Measurements from ENCODE around the gene JAZF1.

DNA sequence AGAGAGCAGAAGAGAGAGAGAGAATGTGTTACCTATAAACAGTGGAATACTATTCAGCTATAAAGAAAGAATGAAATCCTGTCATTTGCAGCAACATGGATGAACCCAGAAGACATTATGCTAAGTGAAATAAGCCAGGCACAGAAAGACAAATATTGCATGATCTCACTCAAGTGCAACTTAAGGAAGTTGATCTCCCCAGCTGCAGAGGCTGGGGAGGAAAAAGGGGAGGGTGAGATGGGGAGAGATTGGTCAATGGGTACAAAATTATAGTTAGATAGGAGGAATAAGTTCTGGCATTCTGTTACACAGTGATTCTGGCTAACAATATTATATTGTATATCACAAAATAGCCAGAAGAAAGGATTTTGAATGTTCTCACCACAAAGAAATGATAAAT, 11.2 kb upstream of the JAZF1 start:
- TF ChIP-seq, protein P1, sequence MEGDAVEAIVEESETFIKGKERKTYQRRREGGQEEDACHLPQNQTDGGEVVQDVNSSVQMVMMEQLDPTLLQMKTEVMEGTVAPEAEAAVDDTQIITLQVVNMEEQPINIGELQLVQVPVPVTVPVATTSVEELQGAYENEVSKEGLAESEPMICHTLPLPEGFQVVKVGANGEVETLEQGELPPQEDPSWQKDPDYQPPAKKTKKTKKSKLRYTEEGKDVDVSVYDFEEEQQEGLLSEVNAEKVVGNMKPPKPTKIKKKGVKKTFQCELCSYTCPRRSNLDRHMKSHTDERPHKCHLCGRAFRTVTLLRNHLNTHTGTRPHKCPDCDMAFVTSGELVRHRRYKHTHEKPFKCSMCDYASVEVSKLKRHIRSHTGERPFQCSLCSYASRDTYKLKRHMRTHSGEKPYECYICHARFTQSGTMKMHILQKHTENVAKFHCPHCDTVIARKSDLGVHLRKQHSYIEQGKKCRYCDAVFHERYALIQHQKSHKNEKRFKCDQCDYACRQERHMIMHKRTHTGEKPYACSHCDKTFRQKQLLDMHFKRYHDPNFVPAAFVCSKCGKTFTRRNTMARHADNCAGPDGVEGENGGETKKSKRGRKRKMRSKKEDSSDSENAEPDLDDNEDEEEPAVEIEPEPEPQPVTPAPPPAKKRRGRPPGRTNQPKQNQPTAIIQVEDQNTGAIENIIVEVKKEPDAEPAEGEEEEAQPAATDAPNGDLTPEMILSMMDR (IDR thresholded peaks at IDR 0.05; ENCODE audit: insufficient read depth, low read length, poor library complexity, severe bottlenecking) = no peak
- no peak for TF ChIP-seq EZH2phosphoT487 (conservative IDR thresholded peaks at IDR 0.05; ENCODE audit: low read length)

Measured in SU-DHL-6 (cell line).